Endodermal cell (in vitro differentiated cells): Measurements from ENCODE around the gene ZFYVE1. TPM values are rescaled to one million over a fixed set of nuclear protein-coding genes. Genes with fewer than 3 reads are reported as not detected.

Experiments used
- DNase-seq: peaks from one replicate; pipeline ENCODE4 v3.0.0-alpha.2; 2017
- H3K27ac ChIP-seq: 2 replicates; pipeline ENCODE4 v1.5.1; 2013; ENCODE audit warnings: mild to moderate bottlenecking, low read depth, low read length, moderate library complexity
- H3K27me3 ChIP-seq: 2 replicates; pipeline ENCODE4 v1.6.1; 2013; ENCODE audit warnings: mild to moderate bottlenecking, low read length, moderate library complexity; ENCODE audit not compliant: insufficient read depth, control insufficient read depth, poor library complexity, severe bottlenecking
- H3K36me3 ChIP-seq: 2 replicates; pipeline ENCODE4 v1.7.0; 2013; ENCODE audit warnings: mild to moderate bottlenecking, low read length, moderate library complexity; ENCODE audit not compliant: control insufficient read depth, insufficient read depth
- H3K4me1 ChIP-seq: one replicate; pipeline ENCODE4 v1.7.0; 2013; ENCODE audit warnings: low read length; ENCODE audit not compliant: control insufficient read depth, insufficient read depth
- H3K4me3 ChIP-seq: 2 replicates; pipeline ENCODE4 v1.5.1; 2013; ENCODE audit warnings: mild to moderate bottlenecking, low read length, moderate library complexity
- H3K9ac ChIP-seq: 2 replicates; pipeline ENCODE4 v1.6.1; 2013; ENCODE audit warnings: mild to moderate bottlenecking, low read length, moderate library complexity; ENCODE audit not compliant: poor library complexity, severe bottlenecking; ENCODE audit errors: extremely low read depth
- H3K9me3 ChIP-seq: 2 replicates; pipeline ENCODE4 v1.6.1; 2013; ENCODE audit warnings: mild to moderate bottlenecking, low read length, moderate library complexity; ENCODE audit not compliant: control insufficient read depth
- H3K27ac Mint-ChIP-seq: 2 replicates; pipeline ENCODE4 v1.8.0; 2020; ENCODE audit warnings: mixed read lengths
- H3K27me3 Mint-ChIP-seq: 2 replicates; pipeline ENCODE4 v1.8.0; 2021; ENCODE audit warnings: mild to moderate bottlenecking, mixed read lengths; ENCODE audit not compliant: insufficient read depth
- H3K36me3 Mint-ChIP-seq: 2 replicates; pipeline ENCODE4 v1.8.0; 2020; ENCODE audit warnings: low read depth, mixed read lengths
- H3K4me1 Mint-ChIP-seq: 2 replicates; pipeline ENCODE4 v1.8.0; 2020; ENCODE audit warnings: mixed read lengths
- H3K4me3 Mint-ChIP-seq: 2 replicates; pipeline ENCODE4 v1.8.0; 2020; ENCODE audit warnings: mild to moderate bottlenecking, moderate library complexity, mixed read lengths
- H3K9me3 Mint-ChIP-seq: 2 replicates; pipeline ENCODE4 v1.8.0; 2020; ENCODE audit warnings: mild to moderate bottlenecking, mixed read lengths
- CTCF ChIP-seq: fragments of 200-600 bp; sonication (generic); conservative IDR thresholded peaks from 2 replicates; pipeline ENCODE4 v1.5.0; 2021; ENCODE audit warnings: antibody characterized with exemption, mild to moderate bottlenecking
- WGBS, 2 experiments: methylation state at CpG; one replicate each; pipeline versions ENCODE4 v1.1.5 to v1.1.7; 2013; ENCODE audit warnings: missing lambda C conversion rate in 2 of 2, mixed read lengths in 1 of 2; ENCODE audit not compliant: insufficient coverage in 1 of 2, insufficient read length in 1 of 2; 5-methylcytosine and 5-hydroxymethylcytosine counted together
- total RNA-seq, 2 donors: library from RNA; stranded (reverse); fragmentation: NEBNext Ultra II Directional in 1 of 2; extraction: Animal tissue kit (Norgen Biotek cat#: 25700) in 1 of 2; gene quantifications; 2 replicates in 1 of 2; 3 replicates in 1 of 2; pipeline ENCODE4 v1.2.1, GENCODE V29; 2021

ZFYVE1 gene
- total RNA-seq, 2 donors from 2014 or later: 11.6 to 16.6 TPM

- Mint-ChIP-seq H3K9me3 (no peaks in the 10 kb centered on the region), H3K36me3 (peaks cover 43% of the 10 kb centered on the region), H3K27ac (no peak overlapping the region), H3K4me3 (no peak overlapping the region), H3K4me1 (no peaks in the 10 kb centered on the region), H3K27me3 (no peaks in the 10 kb centered on the region)
- 92 to 100% methylated on average over 2 of the region's 2 CpGs for WGBS, 2 experiments
- no peak for DNase-seq
- TF ChIP-seq CTCF: no peak
- Histone ChIP-seq H3K4me3 (no peak overlapping the region), H3K27ac (no peak overlapping the region), H3K9ac (no peak overlapping the region), H3K36me3 (peaks cover 46% of the 10 kb centered on the region), H3K9me3 (peaks cover 5% of the 10 kb centered on the region), H3K27me3 (no peaks in the 10 kb centered on the region), H3K4me1 (no peaks in the 10 kb centered on the region)
These were observed 40.0 kb downstream of the ZFYVE1 start for GRCh38 chr14:72986857-72987256.

- TF ChIP-seq CTCF: no peak
- Histone ChIP-seq H3K27me3 (no peaks in the 10 kb centered on the region), H3K9me3 (peaks cover 5% of the 10 kb centered on the region), H3K9ac (no peak overlapping the region), H3K27ac (no peak overlapping the region), H3K4me3 (no peak overlapping the region), H3K4me1 (no peaks in the 10 kb centered on the region), H3K36me3 (peaks cover 49% of the 10 kb centered on the region)
- Mint-ChIP-seq H3K9me3 (no peaks in the 10 kb centered on the region), H3K27ac (no peak overlapping the region), H3K27me3 (no peaks in the 10 kb centered on the region), H3K4me3 (no peak overlapping the region), H3K4me1 (no peaks in the 10 kb centered on the region), H3K36me3 (peaks cover 43% of the 10 kb centered on the region)
- 89 to 100% methylated on average over 1 to 3 of the region's 3 CpGs for WGBS, 2 experiments
- no peak for DNase-seq
These were observed 40.7 kb downstream of the ZFYVE1 start for GRCh38 chr14:72986214-72986613.

- Histone ChIP-seq H3K9ac (no peak overlapping the region), H3K4me1 (no peaks in the 10 kb centered on the region), H3K4me3 (no peak overlapping the region), H3K9me3 (peaks cover 5% of the 10 kb centered on the region), H3K27me3 (no peaks in the 10 kb centered on the region), H3K36me3 (peaks cover 50% of the 10 kb centered on the region), H3K27ac (no peak overlapping the region)
- no peaks in the 10 kb centered on the region for H3K9me3 Mint-ChIP-seq
- no peak for TF ChIP-seq CTCF
- H3K4me1 Mint-ChIP-seq: peaks cover 5% of the 10 kb centered on the region
- H3K36me3 Mint-ChIP-seq: peaks cover 52% of the 10 kb centered on the region
- H3K27ac Mint-ChIP-seq: no peak overlapping the region
- no peak overlapping the region for H3K4me3 Mint-ChIP-seq
- WGBS, 2 experiments: 92% methylated on average over 3 of the region's 3 CpGs; no CpG with 5 or more reads in 1 of the 2 experiments
- no peaks in the 10 kb centered on the region for H3K27me3 Mint-ChIP-seq
- no peak for DNase-seq
These were observed 44.7 kb downstream of the ZFYVE1 start for GRCh38 chr14:72982146-72982708.
